ENCODE results near the gene HAUS6. TPM values are rescaled to one million over a fixed set of nuclear protein-coding genes. Genes with fewer than 3 reads are reported as not detected.

The HAUS6 gene
- total RNA-seq, 3 donors from 2014 or later (not counting 1 experiment from before 2014, with no cell fraction given), result 14.6 to 18.3 (median 14.9) TPM

- no peak overlapping the region for H3K27ac Mint-ChIP-seq
- Histone ChIP-seq H3K9me3 (ENCODE audit: control insufficient read depth, insufficient read depth, low read length) (no peaks in the 10 kb centered on the region), H3K4me3 (ENCODE audit: low read length) (no peak overlapping the region), H3K36me3 (ENCODE audit: control insufficient read depth, insufficient read depth, low read length) (no peaks in the 10 kb centered on the region), H3K4me1 (ENCODE audit: control insufficient read depth, insufficient read depth, low read length) (no peaks in the 10 kb centered on the region), H3K27ac (ENCODE audit: low read length) (no peak overlapping the region), H3K27me3 (ENCODE audit: control insufficient read depth, insufficient read depth, low read length) (no peaks in the 10 kb centered on the region)
- 96% methylated on average over 5 of the region's 5 CpGs for WGBS (ENCODE audit: insufficient coverage)
- no peaks in the 10 kb centered on the region for H3K4me1 Mint-ChIP-seq
- intact Hi-C loops (cut with micrococcal nuclease), result no loop called here
- TF ChIP-seq CTCF (IDR thresholded peaks at IDR 0.05), result no peak
- DNase-seq (no peak), ATAC-seq (no peak)
- no peaks in the 10 kb centered on the region for H3K27me3 Mint-ChIP-seq (ENCODE audit: low read depth in 2 of 2)
- no peaks in the 10 kb centered on the region for H3K36me3 Mint-ChIP-seq
- H3K9me3 Mint-ChIP-seq, result no peaks in the 10 kb centered on the region
- no peak overlapping the region for H3K4me3 Mint-ChIP-seq
These were observed 45.5 kb upstream of the HAUS6 start for GRCh38 chr9:19148187-19148586.

- Mint-ChIP-seq H3K27me3 (ENCODE audit: low read depth in 2 of 2) (no peaks in the 10 kb centered on the region), H3K27ac (no peak overlapping the region), H3K4me1 (no peaks in the 10 kb centered on the region), H3K4me3 (no peak overlapping the region), H3K9me3 (no peaks in the 10 kb centered on the region), H3K36me3 (no peaks in the 10 kb centered on the region)
- Histone ChIP-seq H3K27me3 (ENCODE audit: control insufficient read depth, insufficient read depth, low read length) (no peaks in the 10 kb centered on the region), H3K27ac (ENCODE audit: low read length) (no peak overlapping the region), H3K36me3 (ENCODE audit: control insufficient read depth, insufficient read depth, low read length) (no peaks in the 10 kb centered on the region), H3K9me3 (ENCODE audit: control insufficient read depth, insufficient read depth, low read length) (no peaks in the 10 kb centered on the region), H3K4me3 (ENCODE audit: low read length) (no peak overlapping the region), H3K4me1 (ENCODE audit: control insufficient read depth, insufficient read depth, low read length) (no peaks in the 10 kb centered on the region)
- DNase-seq (no peak), ATAC-seq (no peak)
- WGBS (ENCODE audit: insufficient coverage), result 92% methylated on average over 6 of the region's 7 CpGs
- no peak for TF ChIP-seq CTCF (IDR thresholded peaks at IDR 0.05)
- intact Hi-C loops (cut with micrococcal nuclease), result no loop called here
These were observed 43.8 kb upstream of the HAUS6 start for GRCh38 chr9:19146441-19147024.

GRCh38 chr9:19145881-19146280 is 43.2 kb upstream of the HAUS6 start:
- WGBS (ENCODE audit: insufficient coverage), result 67% methylated on average over 4 of the region's 5 CpGs
- Mint-ChIP-seq H3K27me3 (ENCODE audit: low read depth in 2 of 2) (no peaks in the 10 kb centered on the region), H3K27ac (no peak overlapping the region), H3K4me3 (no peak overlapping the region), H3K36me3 (no peaks in the 10 kb centered on the region), H3K4me1 (no peaks in the 10 kb centered on the region), H3K9me3 (no peaks in the 10 kb centered on the region)
- no peak overlapping the region for H3K4me3 ChIP-seq (ENCODE audit: low read length)
- H3K36me3 ChIP-seq (ENCODE audit: control insufficient read depth, insufficient read depth, low read length), result no peaks in the 10 kb centered on the region
- H3K27me3 ChIP-seq (ENCODE audit: control insufficient read depth, insufficient read depth, low read length), result no peaks in the 10 kb centered on the region
- DNase-seq (no peak), ATAC-seq (no peak)
- H3K27ac ChIP-seq (ENCODE audit: low read length), result no peak overlapping the region
- no peaks in the 10 kb centered on the region for H3K9me3 ChIP-seq (ENCODE audit: control insufficient read depth, insufficient read depth, low read length)
- intact Hi-C loops (cut with micrococcal nuclease), result no loop called here
- TF ChIP-seq CTCF (IDR thresholded peaks at IDR 0.05), result no peak
- no peaks in the 10 kb centered on the region for H3K4me1 ChIP-seq (ENCODE audit: control insufficient read depth, insufficient read depth, low read length)

GRCh38 chr9:19140259-19140658 is 37.6 kb upstream of the HAUS6 start:
- Mint-ChIP-seq H3K4me1 (no peaks in the 10 kb centered on the region), H3K36me3 (no peaks in the 10 kb centered on the region), H3K27me3 (ENCODE audit: low read depth in 2 of 2) (peaks cover 0 to 4% of the 10 kb centered on the region in 2 donors), H3K9me3 (no peaks in the 10 kb centered on the region), H3K4me3 (no peak overlapping the region), H3K27ac (no peak overlapping the region)
- Histone ChIP-seq H3K27ac (ENCODE audit: low read length) (no peak overlapping the region), H3K4me1 (ENCODE audit: control insufficient read depth, insufficient read depth, low read length) (no peaks in the 10 kb centered on the region), H3K27me3 (ENCODE audit: control insufficient read depth, insufficient read depth, low read length) (no peaks in the 10 kb centered on the region), H3K4me3 (ENCODE audit: low read length) (no peak overlapping the region), H3K9me3 (ENCODE audit: control insufficient read depth, insufficient read depth, low read length) (no peaks in the 10 kb centered on the region), H3K36me3 (ENCODE audit: control insufficient read depth, insufficient read depth, low read length) (no peaks in the 10 kb centered on the region)
- intact Hi-C loops (cut with micrococcal nuclease), result no loop called here
- no peak for TF ChIP-seq CTCF (IDR thresholded peaks at IDR 0.05)
- 96% methylated on average over 6 of the region's 6 CpGs for WGBS (ENCODE audit: insufficient coverage)
- DNase-seq (no peak), ATAC-seq (no peak)
